IPS-NIHi7 (cell line): ENCODE results near the gene CUEDC1.

Experiments used
- DNase-seq: peaks from one replicate; pipeline ENCODE4 v3.0.0; 2012; ENCODE audit warnings: mixed read lengths; ENCODE audit errors: extremely low spot score

Gene CUEDC1

DNA sequence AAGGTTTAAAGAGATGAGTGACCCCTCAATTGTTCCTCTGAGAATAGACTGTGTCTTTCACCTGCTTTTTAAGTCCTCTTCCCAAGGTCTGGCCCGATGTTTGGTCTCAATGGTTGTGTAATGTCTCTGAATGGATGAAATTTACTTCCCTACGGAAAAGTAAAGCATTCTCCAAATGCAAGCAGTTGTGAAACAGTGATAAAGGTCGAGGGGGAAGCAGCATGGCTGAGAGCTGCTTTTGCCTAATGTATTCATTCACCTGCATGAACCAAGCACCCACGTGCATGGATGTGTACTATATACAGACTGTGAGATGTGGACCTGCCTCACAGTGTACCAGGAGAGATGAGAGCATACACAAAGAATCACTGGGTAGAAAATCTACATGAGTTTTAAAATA, 116.8 kb downstream of the CUEDC1 start:
- DNase-seq = no peak

DNA sequence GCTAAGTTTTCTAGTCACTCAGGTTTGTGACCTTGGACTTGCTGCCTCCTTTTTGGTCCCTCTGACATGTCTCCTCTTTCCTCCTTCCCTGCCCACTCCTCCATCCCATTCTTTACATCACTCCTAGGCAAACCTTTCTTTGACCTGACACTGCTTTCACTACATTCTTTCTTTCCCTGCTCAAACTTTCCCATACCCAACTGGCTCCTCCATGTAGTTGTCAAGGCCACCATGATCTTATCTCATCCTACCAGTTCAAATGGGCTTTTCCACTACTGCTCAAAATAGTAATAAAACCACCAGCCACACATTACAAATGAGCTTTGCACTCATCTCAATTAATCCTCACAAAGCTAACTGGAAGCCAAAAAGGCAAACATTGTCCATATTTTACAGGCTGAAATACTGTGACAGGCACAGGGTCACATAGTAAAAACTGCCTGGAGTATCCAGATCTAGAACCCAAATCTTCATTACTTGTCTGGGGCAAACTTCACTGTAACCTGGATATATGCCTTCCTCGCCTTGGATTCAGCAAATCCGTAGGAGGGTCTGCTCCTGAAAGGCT, 119.8 kb downstream of the CUEDC1 start:
- DNase-seq = no peak

DNA sequence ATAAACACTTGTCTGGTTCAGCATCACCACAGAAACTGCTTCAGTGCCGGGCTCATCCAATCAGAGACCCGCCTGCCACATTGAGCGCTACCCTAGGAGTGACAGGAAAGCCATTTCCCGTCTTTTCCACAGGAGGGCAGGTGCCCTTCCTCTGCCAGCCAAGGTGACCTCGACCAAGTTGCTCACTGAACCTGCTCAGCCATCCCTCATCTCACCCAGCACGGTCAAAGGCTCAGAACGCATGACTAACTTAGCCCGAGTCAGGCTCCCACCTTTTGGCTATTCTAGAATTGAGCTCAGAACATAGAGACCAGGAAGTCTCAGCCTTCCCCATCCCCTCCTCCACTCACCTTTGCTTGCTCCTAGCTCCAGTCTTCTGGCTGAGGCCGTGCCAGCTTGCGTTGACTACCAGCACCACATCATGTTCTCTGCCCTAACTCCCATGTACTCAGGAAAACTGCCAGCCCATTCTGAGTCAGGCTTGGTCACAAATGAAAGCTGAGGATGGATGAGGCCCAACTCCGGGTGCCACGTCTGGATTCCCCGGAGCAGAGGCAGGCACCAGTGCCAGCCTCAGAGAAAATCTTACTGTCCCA, 121.0 kb downstream of the CUEDC1 start:
- peak; percentile 51 for DNase-seq

DNA sequence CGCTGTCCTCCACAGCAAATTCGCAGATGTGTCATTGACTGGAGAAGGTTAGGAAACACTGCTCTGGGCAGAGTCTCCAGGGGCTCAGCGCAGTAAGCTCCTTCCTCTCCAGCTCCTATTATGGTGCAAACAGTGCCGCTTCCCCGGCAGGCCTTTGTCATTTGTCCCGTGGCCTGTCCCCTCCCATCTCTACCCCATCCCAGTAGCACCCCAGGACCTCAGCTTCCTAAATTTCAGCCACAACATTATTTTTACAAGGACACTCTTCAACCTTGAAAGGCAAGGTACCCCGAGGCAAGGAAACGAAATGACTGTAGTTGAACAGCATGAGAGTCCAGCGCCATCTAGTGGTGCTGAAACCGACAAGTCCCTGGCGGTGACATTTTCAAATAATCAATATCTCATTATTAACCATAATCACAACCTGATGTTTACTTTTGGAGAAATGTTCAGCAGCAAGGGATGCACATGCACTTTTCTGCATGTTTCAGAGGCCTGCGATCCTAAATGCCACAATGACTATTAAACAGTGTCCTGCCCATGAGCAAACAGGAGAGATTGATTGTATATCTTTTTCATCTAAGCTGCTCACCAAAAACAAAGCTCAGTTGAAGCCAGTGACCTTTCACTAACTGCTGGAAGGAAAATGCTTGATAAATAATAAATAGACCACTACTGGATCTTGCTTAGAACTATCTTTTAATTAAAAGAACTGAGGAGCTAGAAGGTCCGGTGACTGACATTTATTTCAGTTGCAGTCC, 121.9 kb downstream of the CUEDC1 start:
- peak; percentile 68 for DNase-seq

DNA sequence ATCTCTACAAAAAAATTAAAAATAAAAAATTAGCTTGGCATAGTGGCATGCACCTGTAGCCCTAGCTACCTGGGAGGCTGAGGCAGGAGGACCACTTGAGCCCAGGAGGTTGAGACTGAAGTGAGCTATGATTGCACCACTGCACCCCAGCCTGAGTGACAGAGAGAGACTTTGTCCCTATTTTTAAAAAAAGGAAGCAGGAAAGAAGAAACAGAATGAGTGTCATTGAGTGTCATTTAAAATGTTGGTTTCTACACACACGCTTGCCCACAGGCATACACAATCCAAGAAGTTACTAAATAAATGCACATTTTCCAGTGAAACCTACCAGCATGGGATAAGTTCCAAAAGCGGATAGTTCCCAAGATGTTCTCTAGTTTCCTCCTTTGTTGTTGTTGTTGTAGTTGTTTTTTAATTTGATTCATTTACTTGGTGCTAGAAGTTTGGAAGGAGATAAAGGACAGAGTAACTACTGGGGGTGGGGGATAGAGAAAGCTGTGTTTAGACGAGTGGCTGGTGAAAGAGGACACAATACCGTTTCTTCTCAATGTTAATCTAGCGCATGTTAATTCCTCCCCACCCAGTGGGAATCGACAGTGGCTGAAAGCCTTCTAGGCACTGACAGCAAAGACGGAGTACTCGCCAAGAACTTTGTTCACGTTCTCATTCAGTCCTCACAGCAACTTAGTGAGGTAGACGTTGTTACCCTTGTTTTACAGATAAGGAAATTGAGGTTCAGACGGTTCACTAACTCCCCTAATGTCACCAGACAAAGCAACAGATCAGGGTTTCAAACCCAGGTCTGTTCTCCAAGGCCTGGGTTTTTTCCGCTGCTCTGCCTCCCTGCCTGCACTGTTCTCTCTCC, 122.7 kb downstream of the CUEDC1 start:
- DNase-seq = no peak

DNA sequence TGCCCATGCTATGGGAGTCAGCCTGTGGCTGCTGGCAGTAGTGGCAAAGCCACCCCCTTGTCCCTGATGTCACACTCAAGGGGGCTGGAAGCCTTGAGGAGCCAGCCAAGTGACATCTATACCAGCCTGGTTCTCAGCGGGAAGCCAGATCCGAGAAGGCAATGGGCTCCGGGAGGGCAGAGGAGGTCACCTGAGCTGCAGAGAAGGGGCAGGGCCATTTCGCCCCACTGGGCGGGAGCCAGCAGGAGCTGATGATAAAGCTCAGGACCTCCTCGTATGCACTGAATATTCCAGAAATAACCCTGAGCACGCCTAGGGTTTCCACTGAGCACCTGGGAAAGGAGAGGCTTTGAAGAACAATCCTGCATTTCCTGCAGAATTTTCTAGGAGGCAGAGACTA, 124.3 kb downstream of the CUEDC1 start:
- DNase-seq = peak; percentile 31

DNA sequence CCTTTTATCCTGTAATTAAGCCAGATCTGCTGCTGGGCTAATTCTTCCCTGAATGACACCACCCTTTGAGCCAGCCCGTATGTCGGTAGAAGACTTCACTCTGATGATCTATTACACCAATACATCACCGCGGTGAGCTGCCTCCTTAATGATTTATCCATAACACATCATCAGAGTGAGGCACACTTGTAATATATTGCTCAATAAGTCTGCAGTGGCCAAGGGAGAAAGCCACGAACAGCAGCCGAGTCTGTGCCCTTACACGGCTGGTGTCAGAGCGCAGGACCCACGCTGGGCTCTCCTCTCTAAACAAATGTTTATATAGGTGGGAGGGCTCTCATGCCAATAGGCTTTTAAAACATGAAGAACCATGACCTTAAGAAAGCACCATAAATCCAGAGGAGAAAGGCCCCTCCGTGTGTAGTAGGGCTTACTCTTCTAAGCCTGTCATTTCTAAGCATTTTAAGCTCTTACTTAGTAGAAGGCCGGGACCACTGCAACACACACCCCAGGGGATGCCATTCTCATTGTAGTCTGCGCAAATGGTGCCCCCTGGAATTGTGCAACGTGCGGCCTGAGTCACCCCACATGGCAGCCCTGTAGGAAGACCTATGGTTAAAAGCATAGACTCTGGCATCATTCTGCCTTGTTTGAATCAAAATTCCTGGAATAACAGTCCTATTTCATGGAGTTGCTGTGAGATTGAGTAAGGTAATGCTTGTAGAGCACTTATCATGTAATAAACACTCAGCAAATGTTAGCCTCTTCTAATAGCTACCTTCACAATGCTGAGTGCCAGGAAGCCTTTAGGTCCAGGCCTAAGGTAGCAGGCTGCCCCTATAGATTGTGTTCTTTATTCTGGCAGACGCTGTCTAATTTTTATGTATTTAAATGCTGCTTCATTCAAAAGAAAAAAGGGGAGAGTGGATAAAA, 131.5 kb downstream of the CUEDC1 start:
- no peak for DNase-seq

DNA sequence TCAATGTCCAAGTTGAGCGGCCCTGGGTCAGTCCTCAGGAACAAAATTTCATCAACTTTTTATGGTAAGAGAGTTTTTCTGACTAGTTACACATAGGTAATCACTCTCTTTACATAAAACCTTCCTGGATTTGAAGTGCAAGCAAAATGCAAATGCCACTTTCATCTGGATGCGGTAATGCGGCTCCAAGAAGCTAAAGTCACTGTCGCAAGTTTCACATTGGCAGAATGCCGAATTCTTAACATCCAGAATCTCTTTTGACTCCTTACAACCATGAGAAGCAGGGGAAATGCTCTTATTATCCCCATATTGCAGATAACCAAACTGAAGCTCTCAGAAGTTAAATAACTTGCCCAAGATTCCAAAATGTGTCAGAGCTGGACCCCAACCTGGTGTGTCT, 135.3 kb downstream of the CUEDC1 start:
- no peak for DNase-seq

DNA sequence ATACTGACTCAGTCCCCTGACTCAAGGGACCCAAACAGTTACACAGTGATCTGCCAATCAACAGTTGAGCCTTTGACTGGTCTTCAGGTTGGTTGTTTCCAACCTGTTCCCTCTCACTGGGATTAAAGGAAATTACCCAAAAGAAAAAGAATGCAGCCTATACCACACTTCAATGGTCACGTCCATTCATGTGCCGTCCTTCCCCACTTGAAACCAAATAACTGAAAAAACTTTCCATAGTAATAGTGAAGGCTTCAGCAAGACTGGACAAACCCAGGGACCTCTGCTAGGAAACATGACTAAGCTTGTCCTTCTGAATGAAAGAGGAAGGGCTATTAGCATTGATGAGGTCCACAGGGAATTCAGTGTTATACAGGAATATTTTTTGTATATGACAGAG, 135.9 kb downstream of the CUEDC1 start:
- DNase-seq = no peak

DNA sequence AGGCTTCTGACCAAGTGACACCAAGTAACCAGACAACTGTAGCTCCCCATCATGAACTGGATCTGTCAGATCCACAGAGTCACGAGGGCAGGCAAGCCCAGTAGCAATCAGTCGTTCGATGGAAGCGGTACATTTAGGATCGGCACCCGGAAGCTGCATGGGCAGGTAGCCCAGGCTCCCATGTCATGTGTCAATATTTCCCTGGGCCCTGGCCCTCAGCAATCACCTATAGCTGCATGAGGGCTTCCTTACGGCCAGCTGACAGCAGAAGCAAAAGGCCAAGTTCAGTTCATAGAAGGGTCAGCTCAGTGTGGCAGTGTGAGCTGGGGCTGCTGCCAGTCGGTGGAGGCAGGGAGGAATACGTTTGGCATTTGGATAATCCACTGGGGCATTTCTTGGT, 137.1 kb downstream of the CUEDC1 start:
- no peak for DNase-seq

DNA sequence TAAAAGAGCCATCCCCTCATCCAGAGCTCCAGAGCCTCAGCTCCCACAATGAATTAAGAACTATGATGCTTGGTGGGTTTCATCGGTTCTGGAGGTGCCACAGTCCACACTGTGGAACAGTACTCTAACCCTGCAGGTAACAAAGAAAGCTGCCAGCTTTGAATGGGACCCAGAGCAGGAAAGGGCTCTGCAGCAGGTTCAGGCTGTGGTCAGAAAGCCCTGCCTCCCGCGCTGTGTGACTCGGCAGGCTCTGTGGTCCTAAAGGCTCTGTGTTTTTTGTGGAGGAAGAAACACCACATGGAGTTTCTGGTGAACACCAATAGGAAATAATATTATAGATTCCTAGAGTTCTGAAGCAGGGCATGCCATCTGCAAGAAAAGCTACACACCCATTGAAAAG, 137.9 kb downstream of the CUEDC1 start:
- DNase-seq = no peak

DNA sequence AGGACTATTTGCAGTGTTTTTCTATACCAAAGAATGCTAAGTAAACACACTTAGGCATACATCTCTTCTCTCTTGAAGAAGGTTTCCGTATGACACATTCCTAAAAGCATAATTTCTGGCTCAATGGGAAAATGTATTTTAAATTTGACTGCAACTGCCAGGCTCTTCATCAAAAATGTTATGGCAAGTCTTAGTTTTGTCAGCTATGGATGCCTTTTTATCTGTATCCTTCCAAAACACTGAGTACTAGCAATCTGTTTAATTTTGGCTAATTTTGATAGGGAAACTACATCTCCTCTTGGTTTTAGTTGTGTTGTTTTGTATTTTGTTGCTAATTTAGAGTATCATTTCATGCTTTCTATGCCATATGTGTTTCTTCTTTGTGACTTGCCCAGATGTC, 140.8 kb downstream of the CUEDC1 start:
- no peak for DNase-seq

DNA sequence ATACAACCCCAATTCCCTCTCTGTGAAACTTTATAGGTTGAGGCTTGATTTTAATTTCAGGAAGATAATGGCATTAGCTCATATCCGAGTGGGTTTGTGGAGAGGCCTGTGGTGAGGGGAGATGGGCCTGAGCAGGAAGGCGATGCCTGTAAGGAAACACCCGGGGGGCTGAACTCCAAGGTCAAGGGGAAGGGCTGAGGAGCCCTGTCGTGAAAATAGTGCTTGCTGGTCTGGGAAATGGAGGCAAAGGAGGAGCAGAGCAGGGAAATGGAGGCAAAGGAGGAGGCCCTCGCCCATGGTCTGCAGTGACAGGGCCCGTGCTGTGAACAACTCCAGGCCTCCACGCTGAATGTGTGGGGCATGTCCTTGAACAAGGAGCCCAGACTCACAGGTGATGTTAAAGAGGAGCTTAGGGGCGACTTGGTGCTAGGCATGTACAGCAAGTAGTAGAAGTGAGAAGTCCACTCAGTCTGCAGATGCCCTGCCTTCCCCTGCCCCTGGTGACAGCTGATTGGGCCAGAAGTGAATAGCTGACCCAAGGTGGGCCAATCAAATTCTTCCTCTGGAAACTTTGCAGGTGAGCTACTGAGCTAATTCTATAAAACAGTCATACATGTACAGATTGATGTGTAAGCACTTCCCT, 143.5 kb downstream of the CUEDC1 start:
- peak; percentile 31 for DNase-seq
